22Rv1 (cell line): ENCODE measurements around the gene HSF2BP.
"Not testable (repeated sequence)": the region's sequence is repeated elsewhere in the genome, so short reads cannot be mapped to it uniquely, and the experiment has no call there.

ENCODE experiments used
- H3K27ac ChIP-seq: fragments of 450-650 bp; 2 replicates; pipeline ENCODE4 v1.5.1; 2017

HSF2BP gene

DNA sequence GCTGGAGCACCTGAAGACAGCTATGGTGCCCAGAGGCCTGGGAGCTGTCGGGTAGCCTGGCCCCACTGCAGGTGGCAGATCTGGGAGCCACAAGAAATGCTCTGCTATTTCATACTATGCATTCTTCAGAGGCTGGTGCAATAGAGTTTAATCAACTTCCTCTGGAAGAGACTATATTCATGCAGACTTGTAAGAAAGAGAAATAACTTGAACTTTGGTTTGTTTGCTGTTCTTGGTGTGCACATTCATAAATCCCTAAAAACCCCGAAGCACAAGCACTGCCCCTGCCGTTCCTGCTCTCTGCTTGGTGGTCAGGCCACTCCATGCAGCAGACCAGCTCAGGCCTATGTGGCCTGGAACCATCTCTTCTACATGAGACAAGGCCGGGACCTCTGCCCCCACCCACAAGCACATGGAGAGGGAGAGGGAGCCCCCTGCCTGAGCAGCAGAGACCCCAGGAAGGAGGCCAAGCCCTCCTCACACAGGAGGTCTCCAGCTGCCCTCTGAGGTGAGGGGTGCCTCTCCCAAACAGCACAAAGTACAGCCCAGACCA lies 142.9 kb downstream of the HSF2BP start:
- H3K27ac ChIP-seq, result not testable (repeated sequence)

DNA sequence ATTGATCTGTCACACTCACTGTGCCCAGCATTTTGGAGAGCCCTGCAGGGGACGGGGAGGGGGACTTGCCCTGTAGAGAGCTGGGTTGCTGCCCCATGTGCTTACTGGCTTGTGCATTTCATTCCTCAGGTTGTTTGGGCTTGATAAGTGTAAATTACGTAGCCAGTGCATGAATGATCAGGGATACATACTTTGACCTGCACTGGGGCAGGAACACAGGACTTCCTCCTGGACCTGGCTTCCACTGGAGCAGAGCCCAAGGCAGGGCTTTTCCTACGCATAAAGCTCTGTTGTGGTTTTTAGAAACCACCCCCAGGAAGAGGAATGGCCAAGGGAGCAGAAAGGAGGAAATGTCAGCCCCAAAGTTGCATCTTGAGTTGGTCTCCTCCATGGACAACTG lies 144.5 kb downstream of the HSF2BP start:
- not testable (repeated sequence) for H3K27ac ChIP-seq

DNA sequence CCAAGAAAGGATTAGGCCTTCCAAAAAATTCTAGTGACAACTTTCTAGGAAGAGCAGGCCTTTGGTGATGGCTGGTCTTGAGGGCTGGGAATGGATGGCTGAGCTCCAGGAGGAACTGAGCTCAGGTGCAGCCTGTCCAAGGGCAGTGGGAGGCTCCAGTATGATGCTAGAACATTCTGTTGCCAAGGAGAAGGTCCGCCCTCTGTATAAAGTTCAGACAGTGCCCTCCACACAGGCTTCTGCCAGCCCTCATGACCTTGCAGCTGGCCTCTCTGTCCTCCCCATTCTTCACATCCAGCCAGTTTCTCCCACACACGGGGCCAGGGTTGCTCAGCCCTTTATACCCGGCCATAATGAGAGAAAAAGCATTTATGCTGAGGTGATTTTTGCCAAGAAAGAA lies 146.3 kb downstream of the HSF2BP start:
- not testable (repeated sequence) for H3K27ac ChIP-seq

DNA sequence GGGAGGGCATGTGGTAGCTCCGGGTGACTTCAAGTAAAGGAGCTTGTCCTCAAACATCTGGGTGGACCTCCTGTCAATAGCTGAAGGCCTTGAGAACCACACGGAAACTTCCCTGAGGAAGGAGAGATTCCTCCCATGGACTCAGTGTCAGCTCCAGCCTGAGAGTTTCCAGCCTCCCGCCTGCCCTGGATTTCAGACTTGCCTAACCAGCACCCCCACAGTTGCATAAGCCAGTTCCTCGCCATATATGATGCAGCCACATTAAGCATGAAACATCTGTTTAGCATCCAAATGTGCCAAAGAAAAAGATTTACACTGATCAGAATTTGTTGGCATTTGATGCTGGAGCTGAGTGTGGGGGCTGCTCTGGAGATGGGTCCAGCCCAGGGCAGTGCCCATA lies 148.1 kb downstream of the HSF2BP start:
- not testable (repeated sequence) for H3K27ac ChIP-seq

DNA sequence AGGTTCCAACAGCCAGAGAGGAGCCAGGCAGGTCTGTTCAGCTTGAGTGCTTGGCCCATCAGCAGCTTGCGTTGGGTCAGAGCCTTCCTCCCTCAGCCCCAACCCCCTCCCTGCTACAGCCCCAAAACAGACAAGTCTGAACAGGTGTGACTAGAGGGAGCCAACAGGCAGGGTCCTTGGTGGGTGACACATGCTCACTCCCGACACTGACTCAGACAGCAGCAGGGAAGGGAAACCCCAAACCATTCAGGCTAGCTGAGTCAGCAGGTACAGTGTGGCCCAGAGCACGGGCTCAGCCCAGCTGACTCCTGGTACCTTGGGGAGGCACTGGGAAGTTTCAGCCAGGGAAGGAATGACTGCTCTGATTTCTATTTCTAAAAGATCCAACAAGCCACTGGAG lies 148.6 kb downstream of the HSF2BP start:
- not testable (repeated sequence) for H3K27ac ChIP-seq

DNA sequence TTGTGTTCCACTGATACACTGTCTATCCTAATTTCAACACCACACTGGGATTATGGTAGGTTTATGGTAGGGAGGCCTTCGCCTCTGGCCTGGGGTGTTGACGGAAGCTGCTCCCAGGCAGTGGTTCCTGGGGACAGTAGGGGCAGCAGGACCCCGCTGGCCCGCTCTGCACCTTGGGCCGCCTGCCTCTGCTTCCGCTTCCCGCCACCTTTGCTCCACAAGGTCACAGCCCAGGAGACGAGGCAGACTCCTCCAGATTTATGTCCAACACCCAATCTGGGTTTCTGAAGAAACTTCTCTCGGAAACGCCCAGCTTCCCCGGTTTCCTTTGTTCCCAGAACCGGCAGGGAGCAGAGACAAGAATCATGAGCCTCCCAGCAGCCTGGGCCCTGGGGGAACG lies 155.4 kb downstream of the HSF2BP start:
- H3K27ac ChIP-seq, result not testable (repeated sequence)

DNA sequence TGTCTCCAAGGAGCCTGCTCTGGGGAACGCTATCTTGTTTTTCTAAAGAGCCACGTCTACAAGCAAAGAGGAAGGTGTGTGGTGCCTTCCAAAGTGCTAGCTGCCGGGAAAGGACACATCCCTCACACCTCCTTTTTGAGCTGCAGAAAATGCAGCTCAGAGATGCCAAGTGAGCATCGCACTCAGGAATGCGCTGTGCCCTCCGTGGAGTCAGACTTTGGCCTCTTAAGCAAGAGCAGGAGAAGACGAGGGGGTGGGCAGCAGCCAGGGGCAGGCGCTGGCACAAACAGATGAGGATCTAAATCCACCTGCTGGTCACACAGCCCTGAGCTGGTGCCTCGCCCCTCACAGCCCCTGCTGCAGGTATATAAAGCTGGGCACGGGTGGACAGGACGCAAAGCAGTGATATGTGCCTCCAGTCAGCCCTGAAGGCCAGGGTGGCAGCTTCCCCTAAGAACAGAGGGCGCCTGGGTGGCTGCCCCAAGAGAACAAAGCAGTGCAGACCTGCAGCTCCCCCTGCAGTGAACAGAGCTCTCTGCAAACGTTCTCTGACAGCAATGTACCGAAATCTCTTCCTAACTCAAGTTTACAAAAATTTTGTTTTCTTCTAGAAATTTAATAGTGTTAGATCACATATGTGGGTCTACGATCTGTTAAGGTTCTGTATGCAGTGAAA lies 156.1 kb downstream of the HSF2BP start:
- H3K27ac ChIP-seq, result not testable (repeated sequence)

DNA sequence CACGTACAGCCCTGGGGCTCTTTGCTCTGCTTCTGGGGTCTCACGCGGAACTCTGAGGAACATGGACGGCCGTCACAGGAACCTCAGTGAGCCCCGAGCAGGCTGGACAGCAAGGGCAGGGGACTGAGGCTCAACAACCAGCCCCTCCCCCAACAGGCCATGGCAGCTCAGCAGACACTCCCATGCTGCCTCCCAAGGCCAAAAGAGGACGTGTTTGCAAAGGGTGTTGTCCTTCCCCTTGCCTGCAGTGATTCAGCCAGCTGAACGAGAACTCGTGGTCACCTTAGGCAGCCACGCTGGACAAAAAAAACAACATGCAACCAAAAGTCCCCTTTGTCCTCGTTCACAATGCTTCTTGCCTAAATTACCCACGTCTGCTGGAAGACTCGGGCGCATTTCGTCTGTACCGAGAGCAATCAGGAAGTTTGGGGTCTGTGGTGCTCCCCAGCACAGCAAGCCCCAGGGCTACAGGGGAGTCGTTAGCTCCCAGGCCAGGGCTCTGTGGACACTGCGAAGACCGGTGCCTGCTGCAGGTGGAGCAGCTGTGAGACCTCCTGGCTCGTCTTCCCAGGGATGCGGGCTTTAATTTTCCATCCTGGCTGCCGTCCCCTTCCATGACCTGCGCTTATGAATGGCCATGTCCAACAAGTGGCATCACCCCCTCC lies 156.7 kb downstream of the HSF2BP start:
- not testable (repeated sequence) for H3K27ac ChIP-seq

DNA sequence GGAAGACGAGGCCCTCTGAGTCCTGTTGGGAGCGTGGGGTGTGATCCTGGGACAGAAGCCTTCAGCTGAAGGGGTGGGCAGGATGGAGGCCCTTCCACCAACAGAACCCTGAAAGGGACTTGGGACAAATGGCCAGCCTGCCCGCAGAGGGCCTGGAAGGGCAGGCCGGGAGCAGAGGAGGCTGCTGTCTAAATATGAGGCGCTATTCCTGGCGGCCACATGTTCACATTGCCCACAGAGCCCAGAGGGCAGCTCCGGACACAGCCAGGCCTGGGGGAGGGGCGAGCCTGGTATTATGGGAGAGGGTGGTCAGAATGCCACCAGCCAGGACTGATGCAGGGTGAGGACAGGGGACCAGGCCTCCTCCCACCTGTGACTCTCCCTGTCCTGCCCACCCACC lies 160.4 kb downstream of the HSF2BP start:
- H3K27ac ChIP-seq, result not testable (repeated sequence)

DNA sequence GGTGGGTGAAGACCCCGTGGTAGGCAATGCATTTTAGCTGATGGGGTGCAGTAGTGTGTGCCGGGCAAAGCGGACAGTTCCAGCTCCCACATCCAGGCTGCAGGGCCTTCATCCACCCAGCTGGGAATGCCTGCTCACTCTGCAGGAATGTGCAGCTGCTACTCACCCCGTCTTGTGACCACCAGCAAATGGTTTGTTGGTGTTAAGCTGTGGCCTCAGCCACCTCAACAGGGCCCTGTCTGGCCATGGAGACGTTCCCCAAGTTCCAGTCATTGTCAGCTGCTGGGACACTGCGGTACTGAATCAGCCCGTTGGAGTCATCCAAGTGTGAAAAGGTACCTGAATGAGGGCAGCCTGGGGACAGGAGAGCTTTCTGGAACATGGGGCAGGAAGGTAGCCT lies 161.2 kb downstream of the HSF2BP start:
- not testable (repeated sequence) for H3K27ac ChIP-seq

DNA sequence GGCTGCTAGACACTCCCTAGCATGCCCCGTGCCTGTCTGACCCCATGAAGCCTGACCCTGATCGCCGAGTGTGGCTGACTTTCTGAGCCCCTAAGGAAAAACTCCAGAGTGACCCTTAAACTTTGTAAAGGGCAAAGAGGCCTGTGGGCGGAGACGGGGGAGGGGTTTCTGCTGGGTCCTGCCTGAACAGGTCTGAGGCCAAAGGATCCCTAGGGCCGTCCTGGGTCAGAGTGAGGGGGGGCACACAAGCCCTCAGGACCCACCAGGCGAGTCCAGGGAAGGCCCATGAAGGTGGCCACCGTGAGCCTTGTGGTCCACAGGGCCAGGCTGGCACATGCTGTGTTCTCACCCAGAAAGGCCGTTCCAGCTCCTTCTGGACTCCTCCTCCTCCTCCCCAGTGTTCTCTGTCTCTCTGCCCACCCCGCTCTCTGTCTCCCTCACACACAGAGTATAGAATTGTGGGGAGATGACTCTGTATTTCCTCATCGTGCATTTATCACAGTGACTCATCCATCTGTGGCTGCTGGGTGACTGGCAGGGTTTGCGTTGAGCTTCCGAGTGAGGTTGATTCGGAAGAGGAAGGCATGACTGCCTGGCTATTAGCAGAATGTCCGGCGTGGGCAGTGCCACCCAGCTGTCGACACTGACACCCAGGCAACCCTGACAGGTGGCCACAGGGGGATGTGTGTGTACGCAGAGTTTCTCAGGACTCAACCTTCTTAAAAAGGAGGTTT lies 164.8 kb downstream of the HSF2BP start:
- H3K27ac ChIP-seq, result not testable (repeated sequence)

DNA sequence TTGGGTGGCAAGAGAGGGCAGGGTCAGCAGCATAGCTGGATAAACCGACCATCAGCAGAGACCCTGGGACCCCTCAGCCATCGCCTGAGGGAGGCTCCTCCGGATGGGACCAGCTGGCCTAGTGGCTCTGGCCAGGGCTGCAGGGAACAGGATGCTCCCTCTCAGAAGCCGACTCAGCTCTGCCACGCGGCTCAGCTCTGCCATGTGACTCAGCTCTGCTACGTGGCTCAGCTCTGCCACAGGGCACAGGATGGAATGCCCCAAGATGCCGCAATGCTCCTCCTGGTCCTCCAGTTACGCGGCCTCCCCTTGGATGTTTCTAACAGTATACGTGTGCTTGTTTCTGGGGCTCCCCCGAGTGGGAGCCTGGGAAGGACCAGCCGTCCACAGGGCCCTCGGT lies 165.8 kb downstream of the HSF2BP start:
- not testable (repeated sequence) for H3K27ac ChIP-seq

DNA sequence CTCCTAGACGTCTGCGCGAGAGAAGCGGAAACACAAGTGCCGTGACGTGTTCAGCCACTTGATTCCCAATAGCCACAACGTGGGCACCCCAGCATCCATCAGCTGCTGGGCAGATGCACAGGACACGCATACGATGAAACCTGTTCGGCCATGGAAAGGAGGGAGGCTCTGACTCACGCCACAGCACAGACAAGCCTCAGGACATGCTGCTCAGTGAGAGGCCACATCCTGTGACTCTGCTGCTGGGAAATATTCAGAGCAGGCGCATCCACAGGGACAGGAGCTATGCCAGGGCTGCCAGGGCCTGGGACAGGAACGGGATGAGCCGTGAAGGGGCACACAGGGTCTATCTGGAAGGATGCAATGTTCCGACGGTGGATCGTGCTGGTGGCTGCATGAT lies 171.1 kb downstream of the HSF2BP start:
- H3K27ac ChIP-seq, result not testable (repeated sequence)

DNA sequence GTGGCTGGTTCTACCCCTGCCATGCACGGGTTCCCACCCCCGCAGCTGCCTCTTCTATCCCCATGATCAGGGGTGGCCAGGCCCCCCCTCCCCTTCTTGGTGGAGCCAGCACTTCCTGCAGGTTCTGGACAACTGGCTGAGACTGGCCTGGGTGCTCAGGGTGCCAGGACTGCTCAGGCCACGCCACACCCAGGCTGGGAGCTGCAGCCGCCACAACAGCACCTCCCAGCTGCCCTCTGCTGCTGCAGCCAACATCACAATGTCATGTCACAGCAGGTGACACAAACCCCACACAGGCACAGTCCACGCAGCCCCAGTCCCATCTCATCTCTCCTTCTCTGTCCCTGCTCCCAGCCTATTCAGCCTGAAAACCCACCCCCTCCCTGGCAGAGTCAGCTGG lies 173.2 kb downstream of the HSF2BP start:
- H3K27ac ChIP-seq, result not testable (repeated sequence)

DNA sequence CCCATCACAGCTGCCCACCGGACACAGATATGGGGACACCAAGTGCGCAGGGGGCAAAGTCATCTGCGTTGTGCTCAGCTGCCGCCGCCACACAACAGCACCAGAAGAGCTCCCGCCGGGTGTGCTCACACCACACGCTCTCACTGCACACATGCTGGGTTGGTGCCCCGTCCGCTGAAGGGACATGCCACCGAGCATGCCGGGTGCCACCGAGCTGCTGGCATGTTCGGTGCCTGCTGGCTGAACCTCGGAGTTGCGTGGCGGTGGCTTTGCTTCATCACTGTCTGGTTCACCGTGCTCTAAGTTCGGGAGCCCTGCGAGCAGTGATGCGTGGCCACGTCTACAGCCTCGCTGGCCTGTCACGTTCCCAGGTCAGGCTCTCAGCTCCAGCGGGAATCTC lies 174.3 kb downstream of the HSF2BP start:
- H3K27ac ChIP-seq, result not testable (repeated sequence)

DNA sequence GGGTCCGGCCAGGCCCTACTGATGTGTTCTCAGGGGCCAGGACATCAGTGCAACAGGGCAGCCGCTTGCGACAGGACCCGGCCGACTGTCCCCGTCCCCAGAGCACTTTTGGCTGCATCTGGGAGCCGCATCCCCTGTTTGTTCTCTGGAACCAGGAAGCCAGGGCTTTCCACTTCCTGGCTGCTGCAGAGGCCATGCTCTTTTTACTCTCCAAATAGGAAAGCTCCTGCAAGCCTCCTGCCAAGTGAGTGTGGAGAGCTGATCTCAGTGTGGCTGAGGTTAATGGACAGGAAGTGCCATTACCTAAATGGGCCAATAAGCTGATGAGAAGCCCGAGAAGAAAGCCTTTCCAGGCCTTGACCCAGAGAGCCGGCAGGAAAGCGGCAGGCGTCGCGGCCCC lies 180.1 kb downstream of the HSF2BP start:
- H3K27ac ChIP-seq, result not testable (repeated sequence)
